Neural progenitor cell (in vitro differentiated cells): ENCODE results near the gene GOLGA6L2. TPM values are rescaled to one million over a fixed set of nuclear protein-coding genes. Genes with fewer than 3 reads are reported as not detected.

Experiments
- DNase-seq: peaks from one replicate; pipeline ENCODE4 v3.0.0-alpha.2; 2016; ENCODE audit warnings: low spot score
- H2AFZ ChIP-seq: fragments of 200-600 bp; sonication (generic); replicated peaks from 2 replicates; pipeline ENCODE4 v1.6.1; 2016; ENCODE audit warnings: antibody characterized with exemption
- H3F3A ChIP-seq: fragments of 200-600 bp; sonication (generic); 2 replicates; pipeline ENCODE4 v1.6.1; 2016; ENCODE audit warnings: antibody characterized with exemption, low read depth
- H3K27ac ChIP-seq: fragments of 200-600 bp; sonication (generic); 2 replicates; pipeline ENCODE4 v1.5.1; 2016; ENCODE audit warnings: mild to moderate bottlenecking
- H3K27me3 ChIP-seq: fragments of 200-600 bp; sonication (generic); 2 replicates; pipeline ENCODE4 v1.6.1; 2016; ENCODE audit warnings: mild to moderate bottlenecking, moderate library complexity
- H3K36me3 ChIP-seq: fragments of 200-600 bp; sonication (generic); 2 replicates; pipeline ENCODE4 v1.5.1; 2016
- H3K4me1 ChIP-seq: fragments of 200-600 bp; sonication (generic); 2 replicates; pipeline ENCODE4 v1.6.1; 2016; ENCODE audit warnings: mixed run types
- H3K4me2 ChIP-seq: fragments of 200-600 bp; sonication (generic); 2 replicates; pipeline ENCODE4 v1.6.1; 2016
- H3K4me3 ChIP-seq: fragments of 200-600 bp; sonication (generic); 2 replicates; pipeline ENCODE4 v1.5.1; 2016
- H3K79me2 ChIP-seq: fragments of 200-600 bp; sonication (generic); 2 replicates; pipeline ENCODE4 v1.6.1; 2016; ENCODE audit warnings: low read depth
- H3K9ac ChIP-seq: fragments of 200-600 bp; sonication (generic); 2 replicates; pipeline ENCODE4 v1.6.1; 2016
- H3K9me3 ChIP-seq: fragments of 200-600 bp; sonication (generic); 2 replicates; pipeline ENCODE4 v1.5.1; 2016; ENCODE audit warnings: low read depth
- H4K20me1 ChIP-seq: fragments of 200-600 bp; sonication (generic); 2 replicates; pipeline ENCODE4 v1.6.1; 2016; ENCODE audit warnings: low read depth
- H3K27ac Mint-ChIP-seq: 3 replicates; pipeline ENCODE4 v1.8.0; 2021; ENCODE audit warnings: mixed read lengths
- H3K27me3 Mint-ChIP-seq: 2 replicates; pipeline ENCODE4 v1.8.0; 2022; ENCODE audit warnings: low read depth, mild to moderate bottlenecking, inconsistent platforms, moderate library complexity, mixed read lengths; ENCODE audit not compliant: insufficient read depth
- H3K36me3 Mint-ChIP-seq: 3 replicates; pipeline ENCODE4 v1.8.0; 2021; ENCODE audit warnings: mixed read lengths
- H3K4me1 Mint-ChIP-seq: 3 replicates; pipeline ENCODE4 v1.8.0; 2021; ENCODE audit warnings: mixed read lengths
- H3K4me3 Mint-ChIP-seq: 3 replicates; pipeline ENCODE4 v1.8.0; 2021; ENCODE audit warnings: mild to moderate bottlenecking, moderate library complexity, mixed read lengths
- H3K9me3 Mint-ChIP-seq: 3 replicates; pipeline ENCODE4 v1.8.0; 2020; ENCODE audit warnings: mixed read lengths
- CTCF ChIP-seq: fragments of 200-600 bp; sonication (generic); IDR thresholded peaks from 2 replicates; pipeline ENCODE4 v1.5.1; 2017; ENCODE audit warnings: antibody characterized with exemption, mild to moderate bottlenecking
- EZH2 ChIP-seq: fragments of 200-600 bp; sonication (generic); IDR thresholded peaks from 2 replicates; pipeline ENCODE4 v1.6.1; 2017; ENCODE audit warnings: antibody characterized with exemption, mild to moderate bottlenecking, moderate library complexity
- EZH2phosphoT487 ChIP-seq: fragments of 200-600 bp; sonication (generic); IDR thresholded peaks from 2 replicates; pipeline ENCODE4 v1.6.1; 2017; ENCODE audit warnings: antibody characterized with exemption
- total RNA-seq: library from RNA; depleted of rRNA; stranded (reverse); fragments of >200 nt; gene quantifications from 2 replicates; pipeline ENCODE4 v1.2.3, GENCODE V29; 2015; ENCODE audit warnings: low replicate concordance

GOLGA6L2 gene
- total RNA-seq, 1 donor from 2014 or later = not detected

- Histone ChIP-seq H3K4me2 (no peak overlapping the region), H3K27me3 (no peaks in the 10 kb centered on the region), H3F3A (no peaks in the 10 kb centered on the region), H3K27ac (no peak overlapping the region), H3K79me2 (no peaks in the 10 kb centered on the region), H3K36me3 (no peaks in the 10 kb centered on the region), H2AFZ (no peak overlapping the region), H3K4me1 (no peaks in the 10 kb centered on the region), H3K4me3 (no peak overlapping the region), H4K20me1 (no peaks in the 10 kb centered on the region), H3K9me3 (no peaks in the 10 kb centered on the region), H3K9ac (no peak overlapping the region)
- Mint-ChIP-seq H3K36me3 (no peaks in the 10 kb centered on the region), H3K27me3 (peaks cover 2% of the 10 kb centered on the region), H3K4me3 (no peak overlapping the region), H3K4me1 (no peaks in the 10 kb centered on the region), H3K9me3 (peaks cover 30% of the 10 kb centered on the region), H3K27ac (no peak overlapping the region)
- no peak for DNase-seq
- no peak for TF ChIP-seq EZH2phosphoT487
- TF ChIP-seq EZH2 = no peak
- TF ChIP-seq CTCF = no peak
Measured at GRCh38 chr15:23397779-23398178, 49.3 kb downstream of the GOLGA6L2 start.

GRCh38 chr15:23395832-23396231 is 51.2 kb downstream of the GOLGA6L2 start:
- H3K9me3 Mint-ChIP-seq = peaks cover 29% of the 10 kb centered on the region
- H3K79me2 ChIP-seq = no peaks in the 10 kb centered on the region
- TF ChIP-seq CTCF = no peak
- TF ChIP-seq EZH2 = no peak
- TF ChIP-seq EZH2phosphoT487 = no peak
- H2AFZ ChIP-seq = no peak overlapping the region
- no peak overlapping the region for H3K9ac ChIP-seq
- H3K4me2 ChIP-seq = no peak overlapping the region
- DNase-seq = no peak
- H3K27me3 Mint-ChIP-seq = peaks cover 2% of the 10 kb centered on the region
- H3K27ac Mint-ChIP-seq = no peak overlapping the region
- H3K27ac ChIP-seq = no peak overlapping the region
- H3K4me1 ChIP-seq = no peaks in the 10 kb centered on the region
- H3F3A ChIP-seq = no peaks in the 10 kb centered on the region
- no peaks in the 10 kb centered on the region for H3K36me3 ChIP-seq
- no peaks in the 10 kb centered on the region for H3K36me3 Mint-ChIP-seq
- no peaks in the 10 kb centered on the region for H3K27me3 ChIP-seq
- H3K9me3 ChIP-seq = no peaks in the 10 kb centered on the region
- no peaks in the 10 kb centered on the region for H4K20me1 ChIP-seq
- H3K4me3 Mint-ChIP-seq = no peak overlapping the region
- H3K4me3 ChIP-seq = no peak overlapping the region
- no peaks in the 10 kb centered on the region for H3K4me1 Mint-ChIP-seq

DNA sequence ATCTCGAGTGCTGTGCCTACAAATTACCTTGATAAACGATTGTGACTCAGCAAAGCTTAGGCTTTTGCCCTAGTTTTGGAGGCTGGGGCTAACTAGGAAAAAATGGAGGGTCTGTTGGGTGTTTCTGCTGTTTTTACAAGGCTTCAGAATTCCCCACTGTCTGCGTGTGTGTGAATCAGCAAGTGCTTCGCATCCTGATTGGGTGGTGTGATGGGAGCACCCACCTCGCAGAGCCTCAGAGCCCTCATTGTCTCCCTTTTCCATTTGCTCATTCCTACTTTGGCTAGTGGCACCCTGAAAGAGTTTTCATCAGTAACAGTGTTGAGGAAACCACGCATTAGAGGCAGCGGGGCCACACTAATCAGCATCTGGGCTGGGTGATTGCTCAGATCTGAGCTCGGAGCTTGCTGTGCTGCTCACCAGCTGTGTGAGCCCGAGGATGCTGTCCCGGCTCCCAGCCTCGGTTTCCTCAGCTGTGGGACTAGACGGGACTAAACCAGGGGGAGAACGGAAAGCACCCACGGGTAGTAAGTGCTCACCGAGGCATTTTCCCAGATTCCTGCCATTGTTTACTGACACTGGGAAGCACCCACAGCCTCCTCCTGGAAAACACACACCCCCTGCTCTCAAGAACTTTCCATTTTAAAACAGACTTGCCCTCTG is 51.9 kb downstream of the GOLGA6L2 start:
- Histone ChIP-seq H3K27ac (no peak overlapping the region), H3K4me2 (no peak overlapping the region), H3K27me3 (no peaks in the 10 kb centered on the region), H3K4me1 (no peaks in the 10 kb centered on the region), H3K9ac (no peak overlapping the region), H3K79me2 (no peaks in the 10 kb centered on the region), H3K9me3 (no peaks in the 10 kb centered on the region), H3F3A (no peaks in the 10 kb centered on the region), H3K4me3 (no peak overlapping the region), H4K20me1 (no peaks in the 10 kb centered on the region), H3K36me3 (no peaks in the 10 kb centered on the region), H2AFZ (no peak overlapping the region)
- Mint-ChIP-seq H3K27ac (no peak overlapping the region), H3K36me3 (no peaks in the 10 kb centered on the region), H3K9me3 (peaks cover 27% of the 10 kb centered on the region), H3K4me1 (no peaks in the 10 kb centered on the region), H3K4me3 (no peak overlapping the region), H3K27me3 (peaks cover 2% of the 10 kb centered on the region)
- no peak for TF ChIP-seq CTCF
- no peak for DNase-seq

Other genes starting within 250 kb of the GOLGA6L2 start
- gene GOLGA6L26, start 113.0 kb downstream of the GOLGA6L2 start, total RNA-seq = not detected in 2 replicates
- gene GOLGA8S, start 92.5 kb downstream of the GOLGA6L2 start, total RNA-seq = not detected in 2 replicates
- 0.37 TPM in 1 of 2 replicates, not detected in the other for gene MKRN3, start 118.4 kb upstream of the GOLGA6L2 start, total RNA-seq
- 2.5 and 2.6 TPM in 2 replicates for gene MAGEL2, start 200.6 kb upstream of the GOLGA6L2 start, total RNA-seq
- 70.9 and 89.2 TPM in 2 replicates for gene NDN, start 240.1 kb upstream of the GOLGA6L2 start, total RNA-seq